ENCODE results near the gene PHF21A. TPM values are rescaled to one million over a fixed set of nuclear protein-coding genes. Genes with fewer than 3 reads are reported as not detected.

The PHF21A gene
- total RNA-seq, 1 donor from 2014 or later: 71.1 TPM

- peaks cover 5% of the 10 kb centered on the region for H3K36me3 Mint-ChIP-seq (ENCODE audit: unreplicated experiment)
- TF ChIP-seq CTCF (IDR thresholded peaks at IDR 0.05; ENCODE audit: partially characterized antibody, unreplicated experiment): no peak
- no peaks in the 10 kb centered on the region for H3K27me3 Mint-ChIP-seq (ENCODE audit: unreplicated experiment)
- no peak overlapping the region for H3K4me3 Mint-ChIP-seq (ENCODE audit: unreplicated experiment)
- no peaks in the 10 kb centered on the region for H3K4me1 Mint-ChIP-seq (ENCODE audit: low read depth, unreplicated experiment)
- no peak overlapping the region for H3K27ac Mint-ChIP-seq (ENCODE audit: unreplicated experiment)
- H3K9me3 Mint-ChIP-seq (ENCODE audit: unreplicated experiment): no peaks in the 10 kb centered on the region
- DNase-seq: no peak
These were observed 57.0 kb downstream of the PHF21A start for GRCh38 chr11:46064221-46064620.

GRCh38 chr11:46063138-46063537 lies 58.1 kb downstream of the PHF21A start:
- TF ChIP-seq CTCF (IDR thresholded peaks at IDR 0.05; ENCODE audit: partially characterized antibody, unreplicated experiment): no peak

GRCh38 chr11:46060013-46060412 lies 61.2 kb downstream of the PHF21A start:
- no peaks in the 10 kb centered on the region for H3K9me3 Mint-ChIP-seq (ENCODE audit: unreplicated experiment)
- H3K4me1 Mint-ChIP-seq (ENCODE audit: low read depth, unreplicated experiment): peaks cover 10% of the 10 kb centered on the region
- peaks cover 2% of the 10 kb centered on the region for H3K27me3 Mint-ChIP-seq (ENCODE audit: unreplicated experiment)
- TF ChIP-seq CTCF (IDR thresholded peaks at IDR 0.05; ENCODE audit: partially characterized antibody, unreplicated experiment): no peak
- no peak overlapping the region for H3K4me3 Mint-ChIP-seq (ENCODE audit: unreplicated experiment)
- H3K27ac Mint-ChIP-seq (ENCODE audit: unreplicated experiment): no peak overlapping the region
- no peak for DNase-seq
- H3K36me3 Mint-ChIP-seq (ENCODE audit: unreplicated experiment): peaks cover 5% of the 10 kb centered on the region

More at GRCh38 chr11:46063138-46063537, 58.1 kb downstream of the PHF21A start:
- no peak for DNase-seq
- no peaks in the 10 kb centered on the region for H3K4me1 Mint-ChIP-seq (ENCODE audit: low read depth, unreplicated experiment)
- no peak overlapping the region for H3K4me3 Mint-ChIP-seq (ENCODE audit: unreplicated experiment)
- peaks cover 5% of the 10 kb centered on the region for H3K36me3 Mint-ChIP-seq (ENCODE audit: unreplicated experiment)
- peaks cover 2% of the 10 kb centered on the region for H3K27me3 Mint-ChIP-seq (ENCODE audit: unreplicated experiment)
- no peak overlapping the region for H3K27ac Mint-ChIP-seq (ENCODE audit: unreplicated experiment)
- H3K9me3 Mint-ChIP-seq (ENCODE audit: unreplicated experiment): no peaks in the 10 kb centered on the region

GRCh38 chr11:46057489-46057888 lies 63.8 kb downstream of the PHF21A start:
- Mint-ChIP-seq H3K36me3 (ENCODE audit: unreplicated experiment) (peaks cover 5% of the 10 kb centered on the region), H3K9me3 (ENCODE audit: unreplicated experiment) (no peaks in the 10 kb centered on the region), H3K27ac (ENCODE audit: unreplicated experiment) (no peak overlapping the region), H3K4me1 (ENCODE audit: low read depth, unreplicated experiment) (peaks cover 10% of the 10 kb centered on the region), H3K4me3 (ENCODE audit: unreplicated experiment) (no peak overlapping the region), H3K27me3 (ENCODE audit: unreplicated experiment) (peaks cover 2% of the 10 kb centered on the region)
- TF ChIP-seq CTCF (IDR thresholded peaks at IDR 0.05; ENCODE audit: partially characterized antibody, unreplicated experiment): no peak
- DNase-seq: no peak

GRCh38 chr11:46055371-46055770 lies 65.9 kb downstream of the PHF21A start:
- no peak for TF ChIP-seq CTCF (IDR thresholded peaks at IDR 0.05; ENCODE audit: partially characterized antibody, unreplicated experiment)
- DNase-seq: no peak
- H3K4me3 Mint-ChIP-seq (ENCODE audit: unreplicated experiment): no peak overlapping the region
- no peaks in the 10 kb centered on the region for H3K36me3 Mint-ChIP-seq (ENCODE audit: unreplicated experiment)
- H3K9me3 Mint-ChIP-seq (ENCODE audit: unreplicated experiment): no peaks in the 10 kb centered on the region
- peaks cover 2% of the 10 kb centered on the region for H3K27me3 Mint-ChIP-seq (ENCODE audit: unreplicated experiment)
- peaks cover 19% of the 10 kb centered on the region for H3K4me1 Mint-ChIP-seq (ENCODE audit: low read depth, unreplicated experiment)
- no peak overlapping the region for H3K27ac Mint-ChIP-seq (ENCODE audit: unreplicated experiment)

All from glutamatergic neuron (in vitro differentiated cells).